Choroid plexus epithelial cell (primary cell): ENCODE results near the gene SLC38A10.

ENCODE experiments used
- DNase-seq: peaks from one replicate; pipeline ENCODE4 v3.0.0-alpha.2; 2010; ENCODE audit warnings: low read depth
- H3K4me3 ChIP-seq: 2 replicates; pipeline ENCODE4 v1.5.1; 2011; ENCODE audit warnings: low read depth, mild to moderate bottlenecking, control low read depth, low read length, moderate library complexity
- TF ChIP-seq, protein P1 (sequence below): conservative IDR thresholded peaks from 2 replicates; pipeline ENCODE4 v1.5.1; 2011; ENCODE audit warnings: low read depth, mild to moderate bottlenecking, control low read depth, inconsistent platforms, low read length, moderate library complexity

The SLC38A10 gene

DNA sequence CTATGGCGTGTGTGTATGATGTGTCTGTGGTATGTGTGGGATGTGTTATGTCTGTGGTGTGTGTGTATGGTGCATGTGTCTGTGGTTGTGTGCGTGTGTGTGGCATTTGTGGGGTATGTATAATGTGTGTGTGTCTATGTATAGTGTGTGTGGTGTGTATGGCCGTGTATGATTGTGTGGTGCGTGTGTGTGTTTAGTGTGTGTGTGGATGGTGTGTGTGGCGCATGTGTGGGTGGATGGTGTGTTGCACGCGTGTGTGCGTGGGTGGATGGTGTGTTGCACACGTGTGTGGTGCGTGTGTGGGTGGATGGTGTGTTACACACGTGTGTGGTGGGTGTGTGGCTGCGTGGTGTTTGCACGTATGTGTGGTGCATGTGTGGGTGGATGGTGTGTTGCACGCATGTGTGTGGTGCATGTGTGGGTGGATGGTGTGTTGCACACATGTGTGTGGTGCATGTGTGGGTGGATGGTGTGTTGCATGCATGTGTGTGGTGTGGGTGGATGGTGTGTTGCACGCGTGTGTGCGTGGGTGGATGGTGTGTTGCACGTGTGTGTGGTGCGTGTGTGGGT lies 5.6 kb upstream of the SLC38A10 start:
- TF ChIP-seq, protein P1, sequence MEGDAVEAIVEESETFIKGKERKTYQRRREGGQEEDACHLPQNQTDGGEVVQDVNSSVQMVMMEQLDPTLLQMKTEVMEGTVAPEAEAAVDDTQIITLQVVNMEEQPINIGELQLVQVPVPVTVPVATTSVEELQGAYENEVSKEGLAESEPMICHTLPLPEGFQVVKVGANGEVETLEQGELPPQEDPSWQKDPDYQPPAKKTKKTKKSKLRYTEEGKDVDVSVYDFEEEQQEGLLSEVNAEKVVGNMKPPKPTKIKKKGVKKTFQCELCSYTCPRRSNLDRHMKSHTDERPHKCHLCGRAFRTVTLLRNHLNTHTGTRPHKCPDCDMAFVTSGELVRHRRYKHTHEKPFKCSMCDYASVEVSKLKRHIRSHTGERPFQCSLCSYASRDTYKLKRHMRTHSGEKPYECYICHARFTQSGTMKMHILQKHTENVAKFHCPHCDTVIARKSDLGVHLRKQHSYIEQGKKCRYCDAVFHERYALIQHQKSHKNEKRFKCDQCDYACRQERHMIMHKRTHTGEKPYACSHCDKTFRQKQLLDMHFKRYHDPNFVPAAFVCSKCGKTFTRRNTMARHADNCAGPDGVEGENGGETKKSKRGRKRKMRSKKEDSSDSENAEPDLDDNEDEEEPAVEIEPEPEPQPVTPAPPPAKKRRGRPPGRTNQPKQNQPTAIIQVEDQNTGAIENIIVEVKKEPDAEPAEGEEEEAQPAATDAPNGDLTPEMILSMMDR: no peak
- H3K4me3 ChIP-seq: no peak overlapping the region

DNA sequence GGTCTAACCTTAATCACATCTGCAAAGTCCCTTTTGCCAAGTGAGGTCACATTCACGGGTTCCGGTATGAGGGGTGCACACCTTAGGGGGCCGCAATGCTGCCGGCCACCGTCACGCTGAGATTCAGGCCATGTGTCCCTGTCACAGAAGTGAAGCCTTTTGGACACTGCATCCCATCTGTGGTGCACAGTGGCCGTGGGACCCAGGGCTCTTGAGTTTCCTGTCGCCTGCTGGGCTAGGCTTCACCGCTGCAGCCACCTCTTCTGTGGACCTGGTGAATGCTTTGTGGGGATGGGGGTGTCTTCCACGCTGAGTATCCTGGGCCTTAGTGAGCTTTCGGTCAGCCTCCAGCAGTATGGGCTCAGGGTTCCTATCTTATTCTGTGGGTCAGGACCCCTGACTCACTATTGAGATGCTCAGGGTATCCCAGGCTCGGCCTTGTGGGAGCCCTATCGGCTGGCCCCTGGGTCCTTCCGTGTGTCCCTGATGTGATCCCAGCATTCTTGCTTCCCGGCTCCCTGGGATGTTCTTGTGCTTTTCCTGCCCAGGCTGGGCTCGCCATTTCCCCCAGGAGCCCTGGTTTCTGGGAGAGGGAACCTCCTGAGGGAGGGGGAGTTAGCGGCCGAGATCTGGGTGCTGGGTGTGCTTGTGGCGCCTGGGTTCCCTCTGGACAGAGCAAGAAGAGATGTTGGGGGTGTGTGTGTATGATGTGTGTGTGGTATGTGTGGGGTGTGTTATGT lies 4.9 kb upstream of the SLC38A10 start:
- no peak overlapping the region for H3K4me3 ChIP-seq
- TF ChIP-seq, protein P1: no peak
- no peak for DNase-seq

More for the DNA sequence above, 5.6 kb upstream of the SLC38A10 start:
- DNase-seq: no peak

DNA sequence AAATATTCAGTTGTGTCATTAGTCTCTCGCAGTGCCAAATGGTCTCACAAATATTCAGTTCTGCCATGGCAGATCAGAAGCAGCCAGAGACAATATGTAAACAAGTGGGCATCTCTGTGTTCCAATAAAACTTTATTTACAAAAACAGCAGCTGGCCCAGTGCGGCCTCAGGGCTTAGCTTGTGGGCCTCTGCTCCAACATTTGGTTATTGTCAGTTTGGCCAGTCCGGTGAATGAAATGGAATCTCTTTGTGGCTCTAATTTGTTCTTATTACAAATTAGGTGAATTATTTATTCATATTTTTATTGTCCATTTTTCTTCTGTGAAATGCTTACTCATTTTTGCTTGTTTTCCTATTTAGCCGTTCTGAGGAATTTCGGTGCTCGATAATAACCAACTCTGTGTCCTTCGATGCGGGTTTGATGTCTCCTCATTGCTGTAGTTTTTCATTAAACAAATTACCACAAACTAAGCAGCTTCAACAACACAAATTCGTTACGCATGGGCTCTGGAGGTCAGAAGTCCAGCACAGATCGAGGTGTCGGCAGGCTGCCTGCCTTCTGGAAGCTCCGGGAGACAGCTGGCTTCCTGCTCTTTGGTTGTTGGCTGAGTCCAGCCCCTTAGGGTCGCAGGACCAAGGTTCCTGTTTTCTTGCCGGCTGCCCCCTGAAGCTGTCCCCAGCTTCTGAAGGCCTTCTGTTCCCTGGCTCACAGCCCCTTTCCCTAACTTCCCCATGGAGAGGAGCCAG lies 4.1 kb upstream of the SLC38A10 start:
- H3K4me3 ChIP-seq: no peak overlapping the region
- TF ChIP-seq, protein P1: no peak
- DNase-seq: no peak

DNA sequence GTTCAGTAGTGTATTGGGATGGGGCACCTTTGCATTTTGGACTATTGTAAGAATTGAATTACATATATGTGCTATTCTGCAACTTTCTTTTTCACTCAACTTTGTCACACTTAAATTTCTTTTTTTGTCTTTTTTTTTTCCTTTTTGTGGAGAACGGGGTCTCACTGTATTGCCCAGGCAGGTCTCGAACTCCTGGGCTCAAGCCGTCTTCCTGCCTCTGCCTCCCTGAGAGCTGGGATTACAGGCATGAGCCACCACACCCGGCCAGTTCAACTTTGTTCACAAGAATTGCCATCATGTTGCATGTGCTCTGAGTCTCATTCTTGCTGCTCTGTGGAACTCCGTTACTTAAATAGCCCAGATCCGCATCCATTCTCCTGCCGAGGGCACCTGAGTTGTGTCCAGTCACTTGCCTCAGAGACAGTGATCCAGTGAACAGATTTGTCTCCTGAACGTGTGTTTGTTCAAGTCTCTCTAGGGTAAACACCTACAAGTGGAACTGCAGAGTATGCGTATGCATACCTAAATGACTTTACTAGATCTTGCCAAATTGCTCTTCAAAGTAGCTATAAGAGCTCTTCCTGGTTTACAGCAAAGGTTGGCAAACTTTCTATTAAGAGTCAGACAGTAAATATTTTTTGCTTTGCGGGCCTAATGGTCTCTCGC lies 3.4 kb upstream of the SLC38A10 start:
- TF ChIP-seq, protein P1: no peak
- no peak for DNase-seq
- no peak overlapping the region for H3K4me3 ChIP-seq

DNA sequence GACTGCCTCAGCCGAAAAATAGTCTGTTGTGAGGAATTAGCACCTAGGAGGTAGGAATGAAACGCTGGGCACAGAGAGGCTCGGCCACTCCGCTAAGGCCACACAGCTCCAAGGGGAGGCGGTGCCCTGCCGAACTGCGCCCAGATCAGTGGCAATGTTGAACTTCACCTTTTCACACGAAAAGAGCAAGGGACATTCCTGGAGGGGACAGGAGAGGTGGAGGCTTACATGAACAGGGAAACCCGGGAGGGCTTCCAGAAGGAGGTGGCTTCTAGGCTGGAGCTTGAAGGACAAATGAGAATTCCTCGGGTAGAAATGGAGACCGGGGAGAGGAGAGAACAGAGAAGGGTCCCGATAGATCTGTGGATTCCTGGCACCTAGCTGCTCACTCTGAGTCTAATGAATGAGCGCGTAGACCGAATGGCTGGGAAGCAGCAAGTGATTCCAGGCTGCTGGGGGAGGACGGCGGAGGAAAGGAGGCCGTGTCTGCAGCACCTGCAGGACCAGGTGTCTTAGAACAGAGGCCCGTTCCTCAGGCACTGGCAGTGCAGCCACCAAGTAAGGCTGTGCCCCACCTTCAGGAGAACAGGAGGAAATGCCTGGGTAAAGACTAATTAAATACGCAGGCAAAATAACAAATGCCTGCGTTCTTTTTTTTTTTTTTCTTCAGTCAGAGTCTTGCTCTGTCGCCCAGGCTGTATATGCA lies 722 bp upstream of the SLC38A10 start:
- peak; percentile 56 for DNase-seq
- H3K4me3 ChIP-seq: peak overlapping the region; percentile 87
- TF ChIP-seq, protein P1: peak; percentile 63

DNA sequence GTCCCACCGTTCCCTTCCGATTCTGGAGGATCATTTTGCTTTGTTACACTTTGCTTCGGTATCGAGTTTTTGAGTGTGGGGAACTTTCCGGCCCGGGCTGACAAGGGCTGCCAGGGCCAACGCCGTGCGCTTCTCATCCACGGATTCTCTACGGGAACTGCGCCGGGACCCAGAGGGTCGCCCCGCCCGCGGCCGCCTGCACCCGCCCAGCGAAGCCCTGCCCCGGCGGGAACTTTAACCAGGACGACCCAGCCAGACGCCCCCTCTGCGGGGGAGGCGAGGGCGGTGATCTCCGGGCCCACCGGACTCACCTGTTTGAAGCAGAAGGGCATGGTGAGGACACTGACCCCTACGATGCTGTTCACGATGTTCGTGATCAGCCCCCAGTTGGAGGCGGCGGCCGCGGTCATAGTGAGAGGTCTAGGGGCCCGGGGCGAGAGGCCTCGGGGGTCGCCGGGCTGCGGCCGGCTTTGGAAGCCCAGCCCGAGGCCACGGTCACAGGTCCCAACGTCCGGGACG lies 536 bp downstream of the SLC38A10 start:
- H3K4me3 ChIP-seq: peak overlapping the region; percentile 87
- TF ChIP-seq, protein P1: no peak
- DNase-seq: no peak
